Umbilical cord (tissue), 2 donors: Measurements from ENCODE around the gene SOX5. TPM values are rescaled to one million over a fixed set of nuclear protein-coding genes. Genes with fewer than 3 reads are reported as not detected.
"Not testable (repeated sequence)": the region's sequence is repeated elsewhere in the genome, so short reads cannot be mapped to it uniquely, and the experiment has no call there.

Experiments
- DNase-seq: peaks from one replicate; pipeline ENCODE4 v3.0.0-alpha.2; 2015; ENCODE audit warnings: low spot score
- total RNA-seq: library from RNA; depleted of rRNA; stranded (reverse); fragments of >200 nt; gene quantifications from one replicate; pipeline ENCODE4 v1.2.3, GENCODE V29; 2014; ENCODE audit warnings: low replicate concordance; ENCODE audit not compliant: insufficient read depth

SOX5 gene
- total RNA-seq, 1 donor from 2014 or later, result 74.4 TPM

- no peak for DNase-seq
Measured at GRCh38 chr12:23843958-23844357, 105.5 kb downstream of the SOX5 start.

GRCh38 chr12:23834076-23834475, 115.4 kb downstream of the SOX5 start:
- DNase-seq, result no peak

GRCh38 chr12:23831739-23832138, 117.7 kb downstream of the SOX5 start:
- no peak for DNase-seq

GRCh38 chr12:23830210-23830609, 119.3 kb downstream of the SOX5 start:
- DNase-seq, result no peak

GRCh38 chr12:23827353-23827752, 122.1 kb downstream of the SOX5 start:
- no peak for DNase-seq

- not testable (repeated sequence) for DNase-seq
Measured at GRCh38 chr12:23825124-23825523, 124.3 kb downstream of the SOX5 start.

GRCh38 chr12:23824358-23824757, 125.1 kb downstream of the SOX5 start:
- no peak for DNase-seq

GRCh38 chr12:23822883-23823282, 126.6 kb downstream of the SOX5 start:
- not testable (repeated sequence) for DNase-seq

GRCh38 chr12:23817345-23817744, 132.1 kb downstream of the SOX5 start:
- no peak for DNase-seq

GRCh38 chr12:23816394-23816851, 133.0 kb downstream of the SOX5 start:
- no peak for DNase-seq

- DNase-seq, result no peak
Measured at GRCh38 chr12:23815810-23816209, 133.7 kb downstream of the SOX5 start.

- DNase-seq, result no peak
Measured at GRCh38 chr12:23813206-23813605, 136.3 kb downstream of the SOX5 start.

- no peak for DNase-seq
Measured at GRCh38 chr12:23810329-23810902, 139.1 kb downstream of the SOX5 start.

GRCh38 chr12:23803540-23803939, 145.9 kb downstream of the SOX5 start:
- DNase-seq, result peak; percentile 9

GRCh38 chr12:23795494-23795893, 154.0 kb downstream of the SOX5 start:
- no peak for DNase-seq

- no peak for DNase-seq
Measured at GRCh38 chr12:23781118-23781517, 168.4 kb downstream of the SOX5 start.

- DNase-seq, result no peak
Measured at GRCh38 chr12:23775208-23775607, 174.3 kb downstream of the SOX5 start.

GRCh38 chr12:23771240-23771949, 178.1 kb downstream of the SOX5 start:
- no peak for DNase-seq

- no peak for DNase-seq
Measured at GRCh38 chr12:23770202-23770938, 179.1 kb downstream of the SOX5 start.

- DNase-seq, result no peak
Measured at GRCh38 chr12:23767834-23768233, 181.6 kb downstream of the SOX5 start.

- no peak for DNase-seq
Measured at GRCh38 chr12:23763724-23764123, 185.7 kb downstream of the SOX5 start.

GRCh38 chr12:23760495-23760894, 189.0 kb downstream of the SOX5 start:
- no peak for DNase-seq

GRCh38 chr12:23758608-23759007, 190.9 kb downstream of the SOX5 start:
- DNase-seq, result no peak
